DMS79 (cell line): ENCODE measurements around the gene MARVELD3.
"Not testable (repeated sequence)": the region's sequence is repeated elsewhere in the genome, so short reads cannot be mapped to it uniquely, and the experiment has no call there.

Experiments
- DNase-seq: peaks from one replicate; lab custom pipeline; 2025; lab: John Stamatoyannopoulos, UW

MARVELD3 gene

GRCh38 chr16:71626018-71626857, at the start of gene MARVELD3:
TSS of gene MARVELD3 (plus strand) at chr16:71626184. CDS start at chr16:71626230, 46 bp downstream.
- peak; percentile 42 for DNase-seq

GRCh38 chr16:71576971-71577370, 49.0 kb upstream of the MARVELD3 start, which contains the start of gene TAT:
TSS of gene TAT (minus strand) at chr16:71577092. CDS start at chr16:71576415, 677 bp downstream.
- no peak for DNase-seq

GRCh38 chr16:71582553-71582848, 43.5 kb upstream of the MARVELD3 start:
- DNase-seq, result not testable (repeated sequence)

- no peak for DNase-seq
These were observed 41.3 kb upstream of the MARVELD3 start for GRCh38 chr16:71584543-71585317.

- no peak for DNase-seq
These were observed 40.7 kb upstream of the MARVELD3 start for GRCh38 chr16:71585318-71585703.

GRCh38 chr16:71589334-71589733, 36.6 kb upstream of the MARVELD3 start:
- DNase-seq, result not testable (repeated sequence)

GRCh38 chr16:71590071-71590470, 35.9 kb upstream of the MARVELD3 start:
- DNase-seq, result not testable (repeated sequence)

- no peak for DNase-seq
These were observed 35.4 kb upstream of the MARVELD3 start for GRCh38 chr16:71590584-71590983.

GRCh38 chr16:71591917-71592316, 34.1 kb upstream of the MARVELD3 start:
- no peak for DNase-seq

- no peak for DNase-seq
These were observed 32.7 kb upstream of the MARVELD3 start for GRCh38 chr16:71593048-71593999.

- no peak for DNase-seq
These were observed 31.9 kb upstream of the MARVELD3 start for GRCh38 chr16:71594000-71594646.

- DNase-seq, result not testable (repeated sequence)
These were observed 30.6 kb upstream of the MARVELD3 start for GRCh38 chr16:71595340-71595826.

GRCh38 chr16:71598426-71598825, 27.6 kb upstream of the MARVELD3 start:
- not testable (repeated sequence) for DNase-seq

- DNase-seq, result no peak
These were observed 25.2 kb upstream of the MARVELD3 start for GRCh38 chr16:71600822-71601221.

- no peak for DNase-seq
These were observed 16.9 kb upstream of the MARVELD3 start for GRCh38 chr16:71609066-71609465.

- no peak for DNase-seq
These were observed 15.5 kb upstream of the MARVELD3 start for GRCh38 chr16:71610447-71610846.

GRCh38 chr16:71610936-71611871, 14.8 kb upstream of the MARVELD3 start:
- DNase-seq, result no peak

GRCh38 chr16:71614956-71615355, 11.0 kb upstream of the MARVELD3 start:
- DNase-seq, result not testable (repeated sequence)

GRCh38 chr16:71618429-71618828, 7.6 kb upstream of the MARVELD3 start:
- no peak for DNase-seq

GRCh38 chr16:71622088-71622487, 3.9 kb upstream of the MARVELD3 start:
- no peak for DNase-seq
